Activated CD8-positive, alpha-beta memory T cell treated with anti-CD3 and anti-CD28 coated beads, Interleukin-2, amount 50 U/mL, for 24 hours (primary cell): ENCODE data around the gene TBC1D4.
A peak's percentile ranks its signal among the peaks of the same experiment; 100 is the strongest.
"Not testable (repeated sequence)": the region's sequence is repeated elsewhere in the genome, so short reads cannot be mapped to it uniquely, and the experiment has no call there.

Experiments used
- DNase-seq: peaks from one replicate; pipeline ENCODE4 v3.0.0-alpha.2; 2020; ENCODE audit errors: extremely low read depth

TBC1D4 gene

DNA sequence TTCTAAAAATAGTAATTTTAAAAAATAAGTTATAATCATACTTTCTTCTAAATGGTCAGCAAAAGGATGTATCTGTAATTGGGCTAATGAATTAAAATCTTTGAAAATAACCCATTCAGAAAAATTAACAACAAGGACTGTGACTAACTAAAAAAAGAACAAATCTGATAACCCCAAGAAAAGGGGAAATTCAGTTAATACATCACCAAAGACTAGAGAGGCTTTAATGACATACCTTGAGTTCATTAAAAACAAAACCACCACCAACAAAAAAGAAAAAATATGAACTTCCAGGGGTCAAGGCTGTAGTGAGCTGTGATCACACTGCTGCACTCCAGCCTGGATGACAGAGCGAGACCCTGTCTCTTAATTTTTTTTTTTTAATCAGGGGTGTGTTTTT, 121.8 kb downstream of the TBC1D4 start:
- no peak for DNase-seq

DNA sequence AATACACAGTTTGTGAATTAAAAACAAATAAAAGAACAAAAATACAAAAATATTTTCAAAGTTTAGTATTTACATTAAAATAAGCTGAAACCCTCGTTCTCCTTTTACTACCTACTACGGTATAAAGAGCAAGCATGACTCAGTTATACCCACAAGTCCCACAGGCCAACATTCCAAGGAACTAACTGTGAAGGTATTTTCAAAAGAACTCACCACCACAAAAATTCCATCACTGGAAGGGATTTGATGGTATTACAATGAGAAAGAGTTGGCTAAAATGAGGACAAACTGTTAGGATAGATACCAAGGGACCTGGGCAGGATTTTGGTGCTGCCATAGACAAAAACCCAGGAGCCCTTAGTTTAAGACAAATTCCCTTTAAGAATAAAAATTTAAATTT, 122.7 kb downstream of the TBC1D4 start:
- DNase-seq, result no peak

DNA sequence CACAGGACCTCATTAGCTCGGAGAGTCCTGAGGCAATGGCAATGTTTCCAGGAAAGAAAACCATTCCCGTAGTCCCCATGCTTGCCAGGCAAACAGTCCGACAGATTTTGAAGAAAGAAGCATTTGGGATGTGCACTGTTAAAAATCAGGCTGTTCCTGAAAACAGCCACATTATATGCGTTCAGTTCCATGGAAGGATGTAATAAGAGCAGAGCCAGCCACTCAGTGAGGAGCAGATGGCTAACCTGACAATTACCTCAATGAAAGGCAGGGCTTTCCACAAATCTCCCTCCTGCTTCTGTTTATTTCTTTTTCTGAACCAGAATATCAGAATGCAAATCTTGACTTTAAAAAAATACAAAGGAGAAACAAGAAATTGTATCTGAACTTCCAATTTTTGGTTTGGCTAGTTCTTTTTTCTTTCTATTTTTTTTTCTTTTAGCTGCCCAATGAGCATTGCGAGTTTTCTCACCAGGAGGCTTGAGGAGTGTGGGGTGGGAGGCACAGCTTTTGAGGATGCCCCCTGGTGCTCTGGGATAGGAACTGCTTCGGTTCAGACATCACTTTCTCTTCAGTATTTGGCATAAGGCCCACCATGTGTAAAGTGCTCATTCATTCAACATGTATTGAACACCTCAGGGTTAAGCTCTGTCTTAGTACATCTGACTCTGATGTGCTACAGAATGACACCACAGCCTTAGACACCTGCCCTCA, 124.2 kb downstream of the TBC1D4 start:
- DNase-seq, result peak; percentile 24

DNA sequence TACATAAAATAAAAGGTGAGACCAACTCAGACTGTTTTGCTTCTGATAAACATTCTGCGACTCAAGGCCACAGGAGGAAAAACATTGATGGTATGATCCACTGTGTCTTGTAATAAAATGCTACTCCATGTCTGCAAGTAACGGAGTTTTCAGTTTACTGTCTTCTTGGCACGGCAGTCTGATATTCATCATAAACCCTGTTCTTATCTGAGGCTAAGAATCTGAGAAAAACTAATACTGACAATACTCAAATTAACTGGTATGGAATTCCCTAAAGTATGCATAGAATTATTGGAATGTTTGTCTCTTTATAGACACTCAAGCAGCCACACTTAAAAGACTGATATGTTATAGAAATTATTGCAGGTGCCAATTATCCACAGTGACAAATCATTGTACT, 125.5 kb downstream of the TBC1D4 start:
- no peak for DNase-seq

DNA sequence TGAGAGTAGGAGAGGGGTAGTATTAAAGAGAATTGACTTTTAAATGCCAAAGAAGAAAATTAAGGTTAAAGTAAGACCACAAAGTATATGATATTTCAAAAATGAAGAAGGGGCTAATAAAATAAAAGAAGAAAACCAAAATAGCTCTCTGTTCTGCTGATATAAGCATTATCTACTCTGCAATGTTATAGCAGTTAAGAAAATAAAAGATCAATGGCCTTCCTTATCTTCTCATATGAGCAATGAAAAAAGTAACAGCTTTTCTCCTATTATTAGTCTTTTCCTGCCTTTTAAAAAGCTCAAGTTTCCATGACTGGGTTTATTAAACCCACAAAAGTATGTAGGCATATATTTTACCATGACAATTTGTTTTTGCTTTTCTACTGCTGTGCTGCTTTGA, 126.4 kb downstream of the TBC1D4 start:
- no peak for DNase-seq

DNA sequence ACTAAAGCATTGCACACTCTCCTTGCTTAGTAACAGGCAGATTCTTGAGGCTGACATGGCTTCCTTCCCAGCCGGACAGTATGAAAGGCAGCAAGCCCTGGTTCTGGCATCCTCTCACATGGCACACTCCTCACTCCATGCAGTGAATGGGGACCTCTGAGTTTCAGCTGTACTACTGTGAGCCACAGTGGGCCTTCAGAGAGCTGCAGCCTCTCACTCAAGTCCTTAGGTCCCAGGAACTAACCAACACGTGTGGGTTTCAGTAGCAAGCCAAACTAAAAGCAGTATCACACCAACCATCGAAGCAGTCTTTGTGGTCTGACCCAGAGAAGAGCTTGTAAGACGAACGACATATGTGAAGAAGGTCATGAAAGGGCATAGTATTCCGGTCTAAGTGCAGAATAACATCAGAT, 128.2 kb downstream of the TBC1D4 start:
- DNase-seq, result no peak

DNA sequence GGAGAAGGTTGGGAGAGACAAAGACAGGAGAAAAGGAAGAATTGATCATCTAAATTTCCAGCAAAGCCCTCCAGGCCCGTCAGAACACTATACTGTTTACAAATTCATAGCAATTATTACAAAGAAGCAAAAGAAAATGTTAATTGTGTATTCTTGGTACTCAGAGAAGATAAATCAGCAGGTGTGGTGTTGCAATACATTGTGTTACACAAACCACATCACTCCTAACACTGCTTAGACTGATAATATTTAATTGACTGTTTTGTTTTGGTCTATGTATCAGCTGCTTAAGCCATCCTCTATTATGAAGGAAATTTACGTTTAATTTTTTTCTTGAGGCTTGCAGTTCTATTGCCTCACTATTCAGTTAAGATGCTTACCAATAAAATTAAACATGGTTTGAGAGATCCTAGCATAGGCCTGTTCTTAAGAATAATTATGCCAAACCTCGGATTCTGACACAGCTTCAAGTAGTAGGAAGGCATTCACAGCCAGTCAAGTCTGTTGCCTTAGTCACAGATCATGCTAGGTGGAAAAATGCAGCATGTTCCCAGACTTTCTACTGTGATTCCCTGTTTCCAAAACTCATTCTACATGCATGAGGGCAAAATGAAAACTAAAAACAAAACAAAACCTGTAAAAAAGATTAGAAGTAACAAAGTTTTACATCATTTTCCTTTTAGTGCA, 129.2 kb downstream of the TBC1D4 start:
- DNase-seq, result no peak

DNA sequence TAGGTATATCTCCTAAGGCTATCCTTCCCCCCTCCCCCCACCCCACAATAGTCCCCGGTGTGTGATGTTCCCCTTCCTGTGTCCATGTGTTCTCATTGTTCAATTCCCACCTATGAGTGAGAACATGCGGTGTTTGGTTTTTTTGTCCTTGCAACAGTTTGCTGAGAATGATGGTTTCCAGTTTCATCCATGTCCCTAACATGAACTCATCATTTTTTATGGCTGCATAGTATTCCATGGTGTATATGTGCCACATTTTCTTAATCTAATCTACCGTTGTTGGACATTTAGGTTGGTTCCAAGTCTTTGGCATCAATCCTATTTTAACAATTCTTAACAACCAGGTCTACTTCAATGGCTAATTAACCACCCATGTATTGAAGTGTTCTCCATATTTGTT, 130.4 kb downstream of the TBC1D4 start:
- not testable (repeated sequence) for DNase-seq

DNA sequence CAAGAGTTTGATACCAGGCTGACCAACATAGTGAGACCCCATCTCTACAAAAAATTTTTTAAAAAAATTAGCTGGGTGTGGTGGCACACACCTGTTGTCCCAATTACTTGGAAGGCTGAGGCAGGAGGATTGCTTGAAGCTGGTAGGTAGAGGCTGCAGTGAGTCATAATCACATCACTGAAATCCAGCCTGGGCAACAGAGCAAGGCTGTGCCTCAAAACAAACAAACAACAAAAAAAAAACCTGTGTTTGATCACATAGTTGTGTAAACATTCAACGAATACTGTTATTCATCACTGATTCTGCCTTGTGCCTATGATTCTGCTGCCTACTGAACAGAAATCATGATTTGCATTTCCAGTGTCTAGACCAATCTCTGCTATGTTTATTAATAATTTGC, 134.0 kb downstream of the TBC1D4 start:
- DNase-seq, result no peak

DNA sequence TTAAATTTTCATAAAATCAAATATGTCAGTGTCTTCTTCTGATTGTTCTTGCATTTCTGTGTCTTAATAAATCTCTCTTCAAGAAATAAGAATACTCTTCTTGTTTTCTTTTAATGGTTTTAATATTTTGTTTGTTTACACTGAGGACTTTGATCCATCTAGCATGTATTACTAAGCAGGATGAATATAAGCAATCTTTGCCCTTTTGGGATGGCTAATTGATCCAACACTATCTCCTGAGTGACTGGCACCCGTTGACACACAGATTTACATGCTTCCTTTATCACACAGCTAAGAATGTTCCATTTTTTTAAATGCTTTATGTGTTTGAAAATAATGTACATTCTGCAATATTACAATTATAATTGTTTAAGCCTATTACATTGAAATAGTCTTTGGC, 134.5 kb downstream of the TBC1D4 start:
- no peak for DNase-seq

DNA sequence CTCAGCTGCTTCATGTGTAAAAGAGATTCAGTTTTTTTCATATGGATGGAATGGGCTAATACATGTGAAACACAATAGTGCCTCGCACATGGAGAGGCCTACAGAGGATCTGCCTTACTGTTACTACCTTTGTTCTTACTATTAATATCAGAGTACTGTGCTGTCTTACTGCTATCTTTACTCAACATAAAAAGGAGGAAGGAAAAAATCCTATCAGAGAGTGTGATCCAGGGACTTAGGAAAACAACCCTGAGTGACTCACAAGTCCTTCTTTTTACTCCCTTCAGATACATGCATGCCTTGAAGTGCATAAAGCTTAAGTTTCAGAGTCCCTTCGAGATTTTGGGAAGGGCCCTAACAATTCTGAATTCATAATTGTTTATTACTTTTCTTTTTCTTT, 136.8 kb downstream of the TBC1D4 start:
- no peak for DNase-seq

DNA sequence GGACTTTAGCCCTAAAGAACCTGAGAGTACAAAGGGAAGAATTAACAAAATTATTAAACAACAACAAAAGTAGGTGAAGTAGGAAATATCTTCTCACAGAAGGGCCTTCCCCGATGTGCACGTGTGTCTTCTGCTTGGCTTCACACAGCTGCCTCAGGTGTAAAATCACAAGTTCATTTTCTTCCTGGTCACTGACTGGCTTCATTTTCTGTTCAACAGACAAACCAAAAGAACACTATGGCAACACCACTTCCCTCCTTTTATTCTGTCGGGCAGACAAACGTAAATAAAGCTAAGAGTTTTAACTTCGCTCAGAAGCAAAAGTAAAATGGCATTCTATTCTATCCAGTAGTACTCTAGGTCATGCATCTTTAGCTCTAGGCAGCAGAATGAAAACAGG, 140.9 kb downstream of the TBC1D4 start:
- no peak for DNase-seq

DNA sequence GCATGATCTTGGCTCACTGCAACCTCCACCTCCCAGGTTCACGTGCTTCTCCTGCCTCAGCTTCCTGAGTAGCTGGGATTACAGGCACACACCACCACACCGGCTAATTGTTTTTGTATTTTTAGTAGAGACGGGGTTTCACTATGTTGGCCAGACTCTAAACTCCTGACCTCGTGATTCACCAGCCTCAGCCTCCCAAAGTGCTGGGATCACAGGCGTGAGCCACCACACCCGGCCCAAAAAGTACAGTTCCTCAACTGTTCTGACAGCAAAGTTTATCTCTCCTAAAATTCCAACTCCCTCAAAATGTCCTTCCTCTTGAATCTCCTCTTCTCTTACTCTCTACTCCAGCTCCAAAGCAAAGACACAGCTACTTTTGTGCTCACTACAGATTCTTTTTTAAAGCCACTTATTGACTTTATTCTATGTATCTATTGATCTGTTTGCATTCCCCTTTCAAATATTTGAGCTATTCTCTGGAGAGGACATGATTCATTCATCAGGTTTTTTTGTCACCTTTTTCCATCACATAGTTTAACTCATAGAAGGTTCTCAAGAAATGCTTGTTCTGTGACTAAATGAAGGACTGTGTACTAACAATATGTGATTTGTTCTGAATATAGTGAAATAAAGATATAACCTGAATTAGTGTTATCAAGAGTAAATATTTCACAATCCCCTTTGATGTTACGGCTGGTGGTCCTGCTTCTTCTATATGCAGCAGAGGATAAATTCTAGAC, 142.2 kb downstream of the TBC1D4 start:
- DNase-seq, result no peak

DNA sequence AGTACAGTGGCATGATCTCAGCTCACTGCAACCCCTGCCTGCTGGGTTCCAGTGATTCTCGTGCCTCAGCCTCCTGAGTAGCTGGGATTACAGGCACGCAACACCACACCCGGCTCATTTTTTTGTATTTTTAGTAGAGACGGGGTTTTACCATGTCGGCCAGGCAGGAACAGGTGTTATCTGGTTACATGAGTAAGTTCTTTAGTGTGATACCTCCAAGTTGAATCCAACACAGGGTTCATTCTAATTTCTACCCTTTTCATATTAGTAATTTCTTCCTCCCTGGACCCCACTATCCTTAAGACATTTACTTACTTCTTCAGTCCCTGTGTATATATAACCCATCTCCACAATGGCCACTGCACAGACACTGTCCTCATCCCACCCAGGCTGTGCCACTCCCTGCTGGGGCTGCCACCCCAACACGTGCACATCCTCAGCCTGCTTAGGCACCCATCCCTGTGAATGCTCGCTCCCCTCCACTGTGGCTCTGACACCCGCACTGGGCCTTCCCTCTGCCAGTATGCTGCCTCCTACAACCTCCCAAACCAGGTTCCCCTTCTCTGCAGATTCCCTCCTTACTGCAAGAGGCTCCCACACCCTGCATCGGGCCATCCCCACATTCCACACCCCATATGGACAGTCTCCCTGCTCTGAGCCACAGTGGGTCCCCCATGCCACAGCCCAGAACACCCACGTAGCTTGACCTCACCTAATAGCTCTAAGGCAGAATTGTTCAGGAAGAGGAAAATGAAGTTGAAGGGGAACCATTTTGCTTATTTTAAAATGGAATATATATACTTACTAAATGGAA, 147.1 kb downstream of the TBC1D4 start:
- DNase-seq, result no peak

DNA sequence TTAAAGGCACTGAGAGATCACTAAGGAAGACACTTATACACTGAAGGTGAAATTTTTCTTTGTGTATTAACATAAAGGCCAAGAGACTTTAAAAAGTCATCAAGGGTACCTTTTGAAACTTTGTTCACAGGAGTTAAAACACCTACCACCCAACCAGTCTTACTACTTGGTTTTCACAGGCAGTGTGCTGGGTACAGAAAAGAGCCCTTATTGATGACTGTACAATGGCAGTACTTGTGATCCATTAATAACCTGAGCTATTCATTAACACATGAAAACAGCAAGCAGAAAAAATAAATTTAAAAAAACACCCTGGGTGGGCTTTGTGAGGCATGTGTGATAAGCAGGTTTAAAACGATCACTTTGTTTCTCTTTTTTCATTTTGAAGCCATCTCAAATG, 148.9 kb downstream of the TBC1D4 start:
- no peak for DNase-seq

DNA sequence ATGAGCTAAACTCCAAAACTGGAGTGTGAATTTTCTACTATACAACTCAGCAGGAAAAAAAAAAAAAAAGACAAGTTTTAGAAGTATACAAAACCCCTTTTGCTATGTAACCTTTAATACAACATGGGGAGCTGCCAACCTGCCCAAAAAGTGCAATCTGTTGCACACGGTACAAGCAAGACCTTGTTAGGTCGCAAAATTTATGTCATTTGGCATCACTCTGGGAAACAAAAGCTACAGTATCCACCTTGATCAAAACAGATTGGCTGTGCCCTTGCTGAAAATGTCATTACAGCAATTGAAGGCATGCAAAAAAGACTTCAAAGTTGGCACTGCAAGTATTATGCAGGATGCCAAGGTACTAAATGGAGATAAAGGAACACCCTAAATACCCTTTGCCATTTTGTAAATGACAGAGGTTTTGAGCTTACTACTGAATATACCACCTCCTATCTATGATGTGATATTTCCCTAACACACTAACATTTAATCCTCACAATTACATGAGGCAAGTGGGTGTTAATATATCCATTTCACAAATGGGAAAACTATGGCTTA, 150.1 kb downstream of the TBC1D4 start:
- no peak for DNase-seq

DNA sequence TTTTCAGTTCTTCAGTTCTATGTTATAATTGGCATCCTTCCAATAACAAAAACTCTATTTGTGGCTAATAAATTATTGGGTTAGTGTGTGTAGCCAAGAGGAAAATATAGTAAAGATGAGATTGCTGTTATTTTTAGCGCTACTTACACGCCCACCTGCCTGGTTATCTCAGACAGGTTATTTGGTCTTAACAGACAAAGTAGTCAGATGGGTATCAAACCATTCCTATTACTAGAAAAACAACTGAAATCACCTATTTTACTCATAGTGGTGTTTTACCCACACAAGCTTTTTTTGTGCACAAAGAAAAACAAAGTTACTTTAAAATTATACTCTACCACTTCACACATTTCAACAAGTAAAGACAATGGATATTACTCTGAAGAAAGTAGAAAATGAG, 151.2 kb downstream of the TBC1D4 start:
- no peak for DNase-seq

DNA sequence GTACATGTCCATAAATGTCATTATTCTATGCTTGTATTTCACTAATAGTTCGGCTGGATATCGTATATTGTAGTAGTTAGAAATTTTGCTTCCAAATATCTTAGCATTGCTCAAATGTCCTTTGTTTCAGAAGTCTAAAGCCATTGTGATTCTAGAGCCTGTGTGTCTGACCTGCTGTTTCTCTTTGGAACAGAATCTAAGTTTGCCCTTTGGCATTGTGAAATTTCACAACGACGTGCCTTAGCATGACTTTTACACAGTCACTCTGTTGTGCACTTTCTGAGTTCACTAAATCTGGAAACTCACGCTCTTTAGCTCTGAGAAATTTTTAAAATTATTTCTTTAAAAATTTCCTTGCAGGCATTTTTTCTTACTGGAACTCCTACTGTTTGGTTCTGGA, 152.2 kb downstream of the TBC1D4 start:
- DNase-seq, result no peak

DNA sequence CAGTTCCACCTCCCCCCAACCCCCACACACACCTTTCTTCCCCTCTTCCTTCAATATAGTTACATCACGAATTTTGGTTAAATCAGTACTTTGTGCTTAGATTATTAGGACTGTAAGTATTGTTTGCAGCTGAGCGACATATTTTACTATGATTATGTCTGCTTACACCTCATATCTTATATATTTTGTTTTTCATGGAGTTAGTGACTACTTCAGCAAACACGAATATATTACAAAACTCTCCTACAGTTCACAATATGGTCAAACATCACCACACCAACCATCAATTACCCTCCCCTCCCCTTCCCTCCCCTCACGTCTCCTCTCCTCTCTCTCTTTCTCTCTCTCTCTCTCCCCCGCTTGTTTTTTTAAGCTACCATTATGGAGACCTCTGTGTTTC, 152.9 kb downstream of the TBC1D4 start:
- no peak for DNase-seq

DNA sequence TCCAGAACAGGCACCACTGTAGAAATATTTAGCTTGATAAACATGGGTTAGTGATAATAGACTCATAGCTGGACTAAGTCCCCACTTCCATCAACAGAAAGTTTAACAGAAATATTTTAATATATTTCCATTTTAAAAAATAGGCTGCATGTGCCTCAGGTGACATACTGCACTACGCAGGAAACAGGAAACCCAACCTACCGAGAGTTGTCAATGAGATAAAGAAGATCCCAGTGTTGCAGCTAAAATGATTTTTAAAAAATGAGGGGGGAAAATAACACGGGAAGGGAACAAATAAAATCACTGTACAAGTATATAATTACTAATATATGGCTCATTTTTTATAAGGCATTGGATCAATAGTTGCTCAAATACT, 154.8 kb downstream of the TBC1D4 start:
- DNase-seq, result no peak

DNA sequence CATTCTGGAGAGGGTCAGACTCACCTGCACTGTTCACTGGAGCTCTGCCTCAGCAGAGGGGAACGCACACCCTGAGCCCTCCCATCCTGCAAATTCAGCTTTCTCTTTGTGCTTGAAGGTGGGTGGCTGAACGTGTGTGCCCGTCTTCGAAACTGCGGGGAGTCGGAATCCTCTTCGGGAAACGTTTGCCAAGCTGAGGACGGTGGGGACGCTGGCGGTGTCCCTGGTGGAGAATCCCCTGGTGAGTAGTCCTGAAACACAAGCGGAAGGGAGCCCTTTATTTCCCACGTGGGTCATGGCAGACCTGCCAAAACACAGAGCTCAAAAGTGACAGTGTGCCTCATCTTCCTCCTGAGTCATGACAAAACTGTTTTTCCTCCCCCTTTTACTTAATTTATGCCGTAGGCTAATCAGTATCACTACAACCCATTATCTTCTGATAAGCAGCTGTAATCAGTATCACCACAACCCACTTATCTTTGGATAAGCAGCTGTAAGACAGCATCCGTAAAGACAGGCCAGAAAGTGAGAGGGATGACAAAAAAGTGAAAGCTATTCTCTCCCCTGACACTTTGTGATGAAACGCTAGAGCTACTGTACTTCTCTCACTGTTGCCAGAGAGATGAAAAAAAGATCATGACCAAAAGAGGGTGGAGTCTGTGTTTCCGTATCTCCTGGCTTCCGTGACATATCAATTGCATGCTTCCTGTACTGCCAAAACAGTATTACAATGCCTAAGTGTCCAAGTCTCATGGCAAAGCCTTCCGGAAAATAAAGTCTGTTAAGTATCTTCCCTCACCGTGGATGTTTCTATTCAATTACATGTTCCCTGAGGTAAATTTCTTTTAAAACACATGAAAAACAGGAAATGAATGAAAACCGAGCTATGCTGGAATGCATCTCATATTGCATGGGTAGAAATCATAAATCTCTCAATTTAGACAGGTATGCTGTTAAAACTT, 155.5 kb downstream of the TBC1D4 start:
- no peak for DNase-seq
